GM10266 (cell line): Measurements from ENCODE around the gene POPDC2.
"Not testable (repeated sequence)": the region's sequence is repeated elsewhere in the genome, so short reads cannot be mapped to it uniquely, and the experiment has no call there.

Experiments used
- DNase-seq: peaks from one replicate; pipeline ENCODE4 v3.0.0; 2012; ENCODE audit errors: extremely low spot score
- CTCF ChIP-seq: IDR thresholded peaks from 2 replicates; pipeline ENCODE4 v1.5.1; 2012; ENCODE audit warnings: mild to moderate bottlenecking, low read depth; ENCODE audit not compliant: control insufficient read depth, insufficient read depth; ENCODE audit errors: missing control alignments

The POPDC2 gene

GRCh38 chr3:119697394-119697793 lies 37.0 kb upstream of the POPDC2 start:
- peak; percentile 8 for DNase-seq
- no peak for TF ChIP-seq CTCF

GRCh38 chr3:119695480-119695879 lies 35.1 kb upstream of the POPDC2 start:
- TF ChIP-seq CTCF, result no peak
- no peak for DNase-seq

GRCh38 chr3:119690043-119690656 lies 29.8 kb upstream of the POPDC2 start:
- TF ChIP-seq CTCF, result peak; percentile 21
- DNase-seq, result no peak

GRCh38 chr3:119683421-119683820 lies 23.0 kb upstream of the POPDC2 start:
- TF ChIP-seq CTCF, result no peak
- no peak for DNase-seq

DNA sequence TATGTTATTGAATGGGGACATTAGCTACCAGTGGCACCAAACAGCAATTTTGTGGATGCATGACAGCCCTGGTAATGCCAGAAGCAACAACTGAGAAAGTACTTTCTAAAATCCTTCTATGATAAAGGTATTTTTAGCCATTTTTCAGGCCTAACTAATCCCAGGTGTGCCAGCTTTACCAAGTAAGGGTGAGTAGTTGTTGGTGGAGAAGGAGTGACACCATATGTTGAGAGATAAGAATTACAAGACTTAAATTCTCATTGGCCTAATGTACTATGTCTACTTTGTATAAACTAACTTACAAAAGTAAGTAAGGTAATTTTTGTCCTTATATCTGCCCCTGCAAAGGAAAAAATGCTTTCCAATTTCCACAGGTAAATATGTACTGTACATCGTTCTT lies 20.9 kb upstream of the POPDC2 start:
- DNase-seq, result peak; percentile 48
- TF ChIP-seq CTCF, result peak; percentile 52

DNA sequence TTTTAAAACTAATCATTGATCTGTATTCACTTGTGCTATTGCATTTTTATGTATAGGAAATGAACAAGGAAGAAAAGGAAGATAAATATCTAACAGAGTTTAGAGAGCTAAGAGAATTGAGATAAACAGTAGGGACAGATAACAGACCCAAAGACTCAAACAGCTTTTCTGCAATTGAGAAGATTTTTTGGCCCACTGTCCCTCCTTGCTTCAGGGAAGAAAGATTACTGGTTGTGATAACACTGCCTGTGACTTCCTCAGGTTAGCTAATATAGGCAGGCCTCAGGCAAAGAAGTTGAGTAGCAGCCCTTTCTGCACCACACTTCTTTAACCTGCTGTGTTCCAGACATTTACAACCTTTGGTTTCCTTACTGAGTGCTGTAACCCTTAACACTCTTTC lies 19.5 kb upstream of the POPDC2 start:
- DNase-seq, result no peak
- no peak for TF ChIP-seq CTCF

DNA sequence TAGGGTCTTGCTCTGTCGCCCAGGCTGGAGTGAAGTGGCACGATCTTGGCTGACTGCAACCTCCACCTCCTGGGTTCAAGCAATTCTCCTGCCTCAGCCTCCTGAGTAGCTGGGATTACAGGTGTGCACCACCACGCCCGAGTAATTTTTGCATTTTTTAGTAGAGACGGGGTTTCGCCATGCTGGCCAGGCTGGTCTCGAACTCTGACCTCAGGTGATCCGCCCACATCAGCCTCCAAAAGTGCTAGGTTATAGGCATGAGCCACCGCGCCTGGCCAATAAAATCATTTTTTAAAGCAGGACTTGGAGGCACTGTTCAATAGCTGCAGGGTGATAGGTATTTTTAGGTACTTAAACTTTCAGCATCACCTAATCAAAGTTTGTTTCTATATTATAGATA lies 17.8 kb upstream of the POPDC2 start:
- not testable (repeated sequence) for DNase-seq

DNA sequence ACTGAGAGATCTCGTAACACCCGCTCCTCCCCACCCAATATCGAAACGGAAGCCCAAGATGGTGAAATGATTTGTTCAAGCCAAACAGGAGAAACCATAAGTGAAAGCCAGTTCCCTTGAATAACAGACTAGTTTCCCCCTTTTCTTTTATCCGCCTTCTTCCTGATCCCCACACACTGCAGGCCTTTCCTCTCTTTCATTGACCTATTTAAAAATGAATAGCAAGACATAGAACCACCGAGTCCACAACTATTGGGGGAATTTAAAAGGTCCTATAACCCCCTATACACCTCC lies 17.2 kb upstream of the POPDC2 start:
- TF ChIP-seq CTCF, result no peak
- DNase-seq, result no peak
